Measurements from ENCODE around the gene ISX. TPM values are rescaled to one million over a fixed set of nuclear protein-coding genes. Genes with fewer than 3 reads are reported as not detected.

ISX gene
- total and polyA plus RNA-seq, 11 donors: not detected

DNA sequence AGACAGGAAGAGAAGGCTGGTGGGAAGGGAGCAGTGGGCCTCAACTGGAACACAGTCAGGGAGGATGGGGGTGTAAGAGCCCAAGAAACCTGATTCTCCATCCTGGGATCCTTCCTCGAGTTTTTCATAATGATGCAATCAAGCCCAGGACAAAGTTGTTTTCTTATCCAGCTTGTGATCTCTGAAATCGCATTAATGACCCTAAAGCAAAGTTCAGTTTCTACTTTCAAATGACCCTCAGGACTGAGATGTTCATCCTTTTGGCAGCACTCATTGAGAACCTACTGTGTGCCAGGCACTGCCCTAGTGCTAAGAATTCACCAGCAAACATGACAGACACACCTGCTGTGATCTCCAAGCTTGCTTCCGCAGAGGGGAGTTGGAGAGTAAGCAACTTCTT lies 45.3 kb downstream of the ISX start:
- 71 to 77% (median 75%) methylated on average over 3 of the region's 3 CpGs for WGBS, 4 donors
- Histone ChIP-seq H3K36me3 (no peaks in the 10 kb centered on the region), H3K27me3 (peaks cover 0 to 18% (median 0%) of the 10 kb centered on the region in 9 donors), H3K4me1 (no peaks in the 10 kb centered on the region), H3K27ac (no peak overlapping the region), H3K4me3 (no peak overlapping the region), H3K9me3 (peaks cover 0 to 10% (median 0%) of the 10 kb centered on the region in 12 donors)
- TF ChIP-seq, protein P1, sequence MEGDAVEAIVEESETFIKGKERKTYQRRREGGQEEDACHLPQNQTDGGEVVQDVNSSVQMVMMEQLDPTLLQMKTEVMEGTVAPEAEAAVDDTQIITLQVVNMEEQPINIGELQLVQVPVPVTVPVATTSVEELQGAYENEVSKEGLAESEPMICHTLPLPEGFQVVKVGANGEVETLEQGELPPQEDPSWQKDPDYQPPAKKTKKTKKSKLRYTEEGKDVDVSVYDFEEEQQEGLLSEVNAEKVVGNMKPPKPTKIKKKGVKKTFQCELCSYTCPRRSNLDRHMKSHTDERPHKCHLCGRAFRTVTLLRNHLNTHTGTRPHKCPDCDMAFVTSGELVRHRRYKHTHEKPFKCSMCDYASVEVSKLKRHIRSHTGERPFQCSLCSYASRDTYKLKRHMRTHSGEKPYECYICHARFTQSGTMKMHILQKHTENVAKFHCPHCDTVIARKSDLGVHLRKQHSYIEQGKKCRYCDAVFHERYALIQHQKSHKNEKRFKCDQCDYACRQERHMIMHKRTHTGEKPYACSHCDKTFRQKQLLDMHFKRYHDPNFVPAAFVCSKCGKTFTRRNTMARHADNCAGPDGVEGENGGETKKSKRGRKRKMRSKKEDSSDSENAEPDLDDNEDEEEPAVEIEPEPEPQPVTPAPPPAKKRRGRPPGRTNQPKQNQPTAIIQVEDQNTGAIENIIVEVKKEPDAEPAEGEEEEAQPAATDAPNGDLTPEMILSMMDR (IDR thresholded peaks at IDR 0.05): no peak
- TF ChIP-seq POLR2A (IDR thresholded peaks at IDR 0.05): no peak
- DNase-seq (no peak), ATAC-seq (no peak)
- intact Hi-C loops (cut with DNase I): no loop called here

DNA sequence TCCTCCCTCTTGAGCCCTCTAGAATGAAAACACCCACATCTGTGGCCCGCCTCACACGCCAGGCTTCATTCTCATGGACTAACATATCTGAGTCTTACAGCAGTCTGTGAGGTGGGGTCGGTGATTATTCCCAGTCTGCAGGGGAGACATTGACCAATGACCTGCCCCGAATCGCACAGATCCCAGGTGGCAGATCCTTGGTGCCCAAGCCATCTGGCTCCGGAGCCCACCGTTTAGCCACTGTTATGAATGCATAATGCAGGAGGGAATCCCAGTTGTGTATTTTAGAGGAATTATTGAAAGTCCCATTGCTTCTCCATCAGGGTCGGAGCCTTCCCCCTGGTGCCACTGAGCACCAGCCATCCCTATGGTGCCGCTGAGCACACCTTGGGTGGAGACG lies 47.4 kb downstream of the ISX start:
- Histone ChIP-seq H3K4me1 (no peaks in the 10 kb centered on the region), H3K9me3 (peaks cover 0 to under 1% (median 0%) of the 10 kb centered on the region in 12 donors), H3K36me3 (no peaks in the 10 kb centered on the region), H3K4me3 (no peak overlapping the region), H3K27ac (no peak overlapping the region), H3K27me3 (peaks cover 0 to 18% (median 0%) of the 10 kb centered on the region in 9 donors)
- TF ChIP-seq, protein P1 (IDR thresholded peaks at IDR 0.05): no peak
- no peak for TF ChIP-seq POLR2A (IDR thresholded peaks at IDR 0.05)
- intact Hi-C loops (cut with DNase I): no loop called here
- WGBS, 4 donors: 84 to 90% (median 87%) methylated on average over 10 of the region's 10 CpGs
- DNase-seq (no peak), ATAC-seq (no peak)

DNA sequence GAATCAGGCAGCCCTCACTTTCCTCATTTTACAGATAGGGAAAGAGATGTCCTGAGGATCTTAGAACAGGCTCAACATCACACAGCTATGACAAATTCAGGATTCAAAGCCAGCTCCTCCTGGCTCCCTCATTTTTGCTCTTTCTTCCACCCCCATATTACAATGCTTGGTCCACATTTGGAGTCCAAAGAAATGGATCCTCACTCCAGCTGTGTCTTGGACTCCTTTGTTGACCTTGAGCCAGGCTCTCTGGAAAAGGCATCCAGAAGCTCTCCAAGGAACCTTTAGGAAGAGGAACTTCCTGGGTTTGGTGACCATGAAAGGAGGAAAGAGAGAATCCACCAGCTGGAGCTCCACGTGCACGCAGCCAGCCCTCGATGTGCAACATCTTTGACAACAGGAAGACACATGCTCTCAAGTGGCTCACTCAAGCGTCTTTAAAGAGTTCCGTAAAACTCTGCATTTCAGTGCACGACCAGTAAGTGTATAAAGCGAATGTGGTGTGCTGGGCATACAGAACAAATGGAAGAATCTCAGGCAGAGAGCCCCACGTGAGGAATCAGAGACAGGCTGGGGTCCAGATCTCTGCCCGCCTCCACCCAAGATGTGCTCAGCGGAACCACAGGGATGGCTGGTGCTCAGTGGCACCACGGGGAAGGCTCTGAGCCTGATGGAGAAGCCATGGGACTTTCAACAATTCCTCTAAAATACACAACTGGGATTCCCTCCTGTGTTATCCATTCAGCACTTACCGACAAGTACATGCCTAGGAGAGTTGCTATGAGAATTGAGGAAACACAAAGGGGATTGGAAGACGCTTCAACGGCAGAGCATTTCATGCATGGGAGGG lies 48.4 kb downstream of the ISX start:
- intact Hi-C loops (cut with DNase I): no loop called here
- ATAC-seq: peak in 1 of 4 donors; percentile 10
- Histone ChIP-seq H3K4me3 (no peak overlapping the region), H3K27me3 (peaks cover 0 to 9% (median 0%) of the 10 kb centered on the region in 9 donors), H3K9me3 (no peaks in the 10 kb centered on the region), H3K36me3 (no peaks in the 10 kb centered on the region), H3K4me1 (no peaks in the 10 kb centered on the region), H3K27ac (no peak overlapping the region)
- DNase-seq: no peak
- WGBS, 4 donors: 73 to 75% (median 73%) methylated on average over 14 of the region's 14 CpGs
- no peak for TF ChIP-seq POLR2A (IDR thresholded peaks at IDR 0.05)
- TF ChIP-seq, protein P1 (IDR thresholded peaks at IDR 0.05): no peak

DNA sequence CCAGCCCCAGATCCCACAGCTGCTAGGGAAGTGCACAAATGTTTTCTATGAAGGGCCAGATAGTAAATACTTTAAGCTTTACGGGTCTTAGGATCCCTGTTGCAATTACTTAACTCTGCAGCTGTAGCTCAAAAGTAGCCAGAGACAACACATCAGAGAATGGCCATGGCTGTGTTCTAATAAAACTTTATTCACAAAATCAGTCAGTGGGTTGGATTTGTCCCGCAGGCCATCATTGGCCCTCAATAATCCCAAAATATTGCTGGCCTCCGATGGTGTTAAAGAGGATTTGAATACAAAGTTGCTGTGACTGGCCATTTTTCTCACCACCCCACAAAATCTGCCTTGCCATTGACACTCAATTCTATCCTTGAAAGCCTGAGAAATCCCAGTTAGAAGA lies 49.6 kb downstream of the ISX start:
- ATAC-seq (no peak), DNase-seq (no peak)
- Histone ChIP-seq H3K9me3 (no peaks in the 10 kb centered on the region), H3K4me1 (no peaks in the 10 kb centered on the region), H3K4me3 (no peak overlapping the region), H3K36me3 (no peaks in the 10 kb centered on the region), H3K27ac (no peak overlapping the region), H3K27me3 (peaks cover 0 to 6% (median 0%) of the 10 kb centered on the region in 9 donors)
- TF ChIP-seq, protein P1 (IDR thresholded peaks at IDR 0.05): no peak
- no peak for TF ChIP-seq POLR2A (IDR thresholded peaks at IDR 0.05)
- 75 to 90% (median 88%) methylated on average over 3 of the region's 3 CpGs for WGBS, 4 donors
- intact Hi-C loops (cut with DNase I): no loop called here
